ENCODE results near the gene MT1X.

GRCh38 chr16:56643833-56644232 is 38.4 kb upstream of the MT1X start:
- TF ChIP-seq CTCF (conservative IDR thresholded peaks at IDR 0.05; ENCODE audit: low read length) = no peak
- TF ChIP-seq EZH2phosphoT487 (IDR thresholded peaks at IDR 0.05; ENCODE audit: borderline replicate concordance) = no peak
